ENCODE results near the gene CCDC3.
"Not testable (repeated sequence)": the region's sequence is repeated elsewhere in the genome, so short reads cannot be mapped to it uniquely, and the experiment has no call there.

CCDC3 gene

DNA sequence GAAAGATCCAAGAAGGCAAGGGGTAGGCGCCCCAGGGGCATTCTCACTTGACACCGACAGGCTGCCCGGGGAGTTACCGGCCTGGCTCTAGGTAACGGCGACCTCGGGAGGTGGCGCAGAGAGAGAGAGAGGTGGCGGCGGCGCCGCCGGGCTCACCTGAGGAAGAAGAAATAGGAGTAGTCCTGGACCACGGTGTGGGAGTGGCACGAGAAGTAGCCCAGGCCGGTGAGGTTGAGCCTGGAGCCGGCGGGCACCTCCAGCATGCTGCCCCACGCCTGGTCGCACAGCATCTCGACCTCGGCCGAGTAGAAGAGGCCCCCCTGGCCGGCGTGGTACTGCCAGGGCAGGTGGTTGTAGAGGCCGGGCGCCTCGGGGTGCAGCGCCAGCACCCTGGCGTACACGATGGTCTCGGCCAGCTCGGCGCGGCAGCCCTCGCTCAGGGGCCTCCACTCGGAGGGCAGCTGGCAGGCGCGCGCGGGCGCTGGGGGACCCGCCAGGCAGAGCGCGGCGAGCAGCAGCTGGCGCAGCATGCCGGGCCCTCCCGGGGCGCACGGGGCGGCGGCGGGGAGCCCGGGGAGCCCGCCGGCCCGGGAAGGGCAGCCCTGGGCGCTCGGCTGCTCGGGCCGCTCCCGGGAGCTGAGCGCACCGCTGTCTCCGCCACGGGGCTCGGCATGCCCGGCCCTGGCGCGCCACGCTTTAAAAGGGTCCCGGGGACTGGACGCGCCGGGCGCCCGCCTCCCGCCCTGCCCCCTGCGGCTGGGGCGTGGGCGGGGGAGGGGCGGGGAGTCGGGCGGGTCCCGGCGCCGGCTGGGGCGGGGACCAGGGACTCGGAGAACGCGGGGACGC lies at the start of gene CCDC3:
Gene CCDC3 (minus strand): TSS at position 673 of the 846 bp plus-strand sequence. CDS start 143 bp downstream, at position 530.
- in situ Hi-C loops (cut with HindIII; ENCODE audit: low sequenced_read_pairs), result no loop called here

- in situ Hi-C loops (cut with HindIII; ENCODE audit: low sequenced_read_pairs), result no loop called here
Observed at GRCh38 chr10:13051126-13051694, 49.7 kb upstream of the CCDC3 start.

DNA sequence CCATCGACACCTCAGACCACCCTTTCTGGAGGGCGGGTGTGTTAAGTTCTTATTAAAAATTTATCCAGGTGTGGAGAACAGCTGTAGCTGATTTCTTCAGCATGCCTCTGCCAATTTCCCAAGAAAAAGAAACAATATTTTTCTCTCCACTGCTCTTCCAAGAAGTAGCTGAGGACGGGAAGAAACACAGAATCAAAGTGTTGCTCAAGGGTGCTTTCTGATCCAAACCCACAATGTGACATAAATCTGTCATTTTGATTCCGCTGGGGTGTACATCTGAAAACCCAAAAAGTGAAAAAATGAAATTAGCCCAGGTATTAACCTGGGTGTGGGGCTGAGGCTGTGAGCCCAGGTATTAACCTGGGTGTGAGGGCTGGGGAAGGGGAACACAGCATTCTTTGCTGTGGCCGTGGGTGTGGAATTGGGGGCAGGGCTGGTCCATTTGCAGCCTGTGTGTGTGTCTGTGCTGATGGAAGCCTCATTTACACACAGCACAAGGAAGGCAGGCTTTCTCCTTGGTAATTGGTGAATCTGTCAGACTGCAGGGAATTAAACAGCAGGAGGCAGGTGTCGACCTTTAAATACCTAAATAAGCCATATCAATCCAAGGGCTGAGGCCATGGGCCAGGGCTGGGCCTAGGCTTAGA lies 48.4 kb upstream of the CCDC3 start:
- in situ Hi-C loops (cut with HindIII; ENCODE audit: low sequenced_read_pairs), result no loop called here

DNA sequence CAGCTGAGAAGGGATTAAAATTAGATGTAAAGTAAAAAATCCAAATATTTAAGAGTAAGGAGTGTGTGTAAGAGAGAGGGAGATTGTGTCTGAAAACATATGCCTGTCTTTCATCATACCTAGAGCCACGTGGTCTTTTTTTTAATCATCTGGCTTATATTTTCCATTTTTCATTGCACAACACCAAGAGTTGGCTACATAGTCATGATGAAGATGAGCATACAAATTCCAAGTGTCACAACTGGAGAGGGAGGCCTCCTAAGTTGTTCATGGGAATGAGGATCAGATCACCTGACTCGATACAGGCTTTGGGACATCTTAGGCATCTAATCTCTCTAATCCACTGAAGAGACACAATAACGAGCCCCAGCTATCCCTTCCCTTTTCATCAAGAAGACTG lies 47.2 kb upstream of the CCDC3 start:
- in situ Hi-C loops (cut with HindIII; ENCODE audit: low sequenced_read_pairs), result no loop called here

GRCh38 chr10:13047529-13048206 lies 46.2 kb upstream of the CCDC3 start:
- in situ Hi-C loops (cut with HindIII; ENCODE audit: low sequenced_read_pairs), result no loop called here

DNA sequence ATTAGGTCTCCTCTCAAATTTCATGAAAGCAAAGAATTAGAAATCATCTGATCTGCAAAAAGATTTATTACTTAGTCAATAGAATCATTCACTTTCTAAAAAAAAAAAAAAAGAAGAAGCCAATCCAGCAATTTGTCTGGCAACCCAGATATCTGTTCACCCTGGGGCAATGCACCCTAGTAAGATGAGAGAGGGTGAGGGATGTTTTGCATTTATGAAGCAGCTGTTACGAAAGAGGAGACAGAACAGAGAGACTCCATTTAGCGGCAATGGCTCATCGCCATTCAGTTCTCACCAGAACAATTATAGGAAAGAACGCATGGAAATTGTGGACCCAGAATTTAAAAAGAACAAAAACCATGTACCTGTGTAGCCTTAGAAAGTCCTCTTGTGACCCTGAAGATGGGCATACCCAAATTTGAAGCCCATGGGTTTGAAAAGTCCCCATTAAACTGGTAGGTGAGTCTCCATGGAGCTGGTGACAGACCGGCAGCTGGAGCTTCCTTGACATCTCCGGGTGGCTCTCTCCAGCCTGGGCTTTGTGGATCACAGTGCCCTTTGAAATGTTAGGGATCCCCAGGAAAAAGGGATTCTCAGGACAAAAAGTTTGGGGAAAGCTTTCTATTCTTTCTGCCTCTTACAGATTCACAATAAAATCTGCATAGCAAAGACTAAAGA lies 45.5 kb upstream of the CCDC3 start:
- in situ Hi-C loops (cut with HindIII; ENCODE audit: low sequenced_read_pairs), result no loop called here

DNA sequence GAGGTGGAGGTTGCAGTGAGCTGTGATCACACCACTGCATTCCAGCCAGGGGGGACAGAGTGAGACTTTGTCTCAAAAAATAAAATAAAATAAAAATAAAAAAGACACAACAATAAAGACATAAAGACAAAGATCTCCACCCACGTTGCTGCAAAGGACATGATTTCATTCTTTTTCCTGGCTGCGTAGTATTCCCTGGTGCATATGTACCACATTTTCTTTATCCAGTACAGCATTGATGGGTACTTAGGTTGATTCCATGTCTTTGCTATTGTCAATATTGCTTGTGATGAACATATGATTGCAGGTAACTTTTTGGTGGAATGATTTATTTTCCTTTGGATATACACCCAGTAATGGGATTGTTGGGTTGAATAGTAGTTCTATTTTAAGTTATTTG lies 42.0 kb upstream of the CCDC3 start:
- in situ Hi-C loops (cut with HindIII; ENCODE audit: low sequenced_read_pairs), result no loop called here

DNA sequence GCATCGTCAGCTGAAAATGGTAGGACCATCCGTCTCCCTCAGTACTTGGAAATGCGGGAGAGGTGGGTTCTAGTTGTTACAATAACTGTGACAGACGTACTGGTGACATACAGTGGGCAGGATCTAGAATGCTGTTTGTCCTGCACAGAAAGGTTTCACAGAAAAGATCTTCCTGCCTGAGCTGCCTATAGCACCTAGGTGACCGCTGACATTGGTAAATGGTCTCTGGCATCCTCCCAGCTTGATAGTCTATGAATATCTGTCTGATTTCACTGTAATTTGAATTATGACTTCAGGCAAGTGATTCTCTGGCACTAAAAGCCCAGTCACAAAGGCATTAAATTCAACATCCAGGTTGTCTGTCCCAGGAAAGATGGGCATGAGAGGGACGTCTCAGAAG lies 38.2 kb upstream of the CCDC3 start:
- in situ Hi-C loops (cut with HindIII; ENCODE audit: low sequenced_read_pairs), result no loop called here

GRCh38 chr10:13038391-13038790 lies 36.9 kb upstream of the CCDC3 start:
- in situ Hi-C loops (cut with HindIII; ENCODE audit: low sequenced_read_pairs), result no loop called here

GRCh38 chr10:13037832-13038231 lies 36.3 kb upstream of the CCDC3 start:
- in situ Hi-C loops (cut with HindIII; ENCODE audit: low sequenced_read_pairs), result no loop called here

DNA sequence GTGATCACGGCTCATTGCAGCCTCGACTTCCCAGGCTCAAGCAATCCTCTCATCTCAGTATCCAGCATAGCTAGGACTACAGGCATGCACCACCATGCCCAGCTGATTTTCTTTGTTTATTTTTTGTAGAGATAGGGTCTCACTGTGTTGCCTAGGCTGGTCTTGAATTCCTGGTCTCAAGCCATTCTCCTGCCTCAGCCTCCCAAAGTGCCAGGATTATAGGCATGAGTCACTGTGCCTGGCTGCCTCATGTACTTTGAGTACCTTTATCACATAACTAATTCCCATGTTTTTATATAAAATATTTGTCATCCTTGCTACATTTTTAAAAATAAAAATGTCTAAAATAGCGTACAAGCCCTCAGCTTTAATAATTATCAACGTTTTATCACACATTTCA lies 35.3 kb upstream of the CCDC3 start:
- in situ Hi-C loops (cut with HindIII; ENCODE audit: low sequenced_read_pairs), result no loop called here

DNA sequence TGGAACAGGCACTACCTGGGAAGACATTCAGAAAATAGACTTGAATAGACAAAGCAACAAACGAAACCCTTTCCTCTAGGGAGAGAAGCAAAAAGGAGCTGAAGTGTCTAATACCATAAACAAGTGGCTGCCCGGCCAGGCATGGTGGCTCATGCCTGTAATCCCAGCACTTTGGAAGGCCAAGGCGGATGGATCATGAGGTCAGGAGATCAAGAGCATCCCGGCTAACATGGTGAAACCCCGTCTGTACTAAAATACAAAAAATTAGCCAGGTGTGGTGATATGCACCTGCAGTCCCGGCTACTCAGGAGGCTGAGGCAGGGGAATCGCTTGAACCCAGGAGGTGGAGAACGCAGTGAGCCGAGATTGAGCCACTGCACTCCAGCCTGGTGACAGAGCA lies 34.2 kb upstream of the CCDC3 start:
- in situ Hi-C loops (cut with HindIII; ENCODE audit: low sequenced_read_pairs), result not testable (repeated sequence)

DNA sequence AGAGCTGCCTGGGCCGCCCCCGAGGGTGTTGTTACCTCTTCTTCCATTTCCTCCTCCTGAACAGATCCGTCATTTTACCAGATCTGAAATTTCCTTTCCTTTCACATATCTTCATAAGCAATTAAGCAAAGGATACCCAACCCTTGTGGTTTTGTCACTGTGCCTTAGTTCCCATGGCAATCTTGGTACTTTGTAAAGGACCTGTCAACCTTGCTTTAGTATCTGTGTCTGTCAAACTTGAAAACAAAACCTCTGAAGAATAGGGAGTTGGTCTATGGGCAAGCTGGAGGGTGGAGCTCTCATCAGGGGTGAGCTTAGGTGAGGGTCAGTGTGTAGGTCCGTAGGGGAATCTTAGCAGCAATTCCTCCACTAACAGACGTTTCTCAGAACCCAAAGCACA lies 25.4 kb upstream of the CCDC3 start:
- in situ Hi-C loops (cut with HindIII; ENCODE audit: low sequenced_read_pairs), result no loop called here

DNA sequence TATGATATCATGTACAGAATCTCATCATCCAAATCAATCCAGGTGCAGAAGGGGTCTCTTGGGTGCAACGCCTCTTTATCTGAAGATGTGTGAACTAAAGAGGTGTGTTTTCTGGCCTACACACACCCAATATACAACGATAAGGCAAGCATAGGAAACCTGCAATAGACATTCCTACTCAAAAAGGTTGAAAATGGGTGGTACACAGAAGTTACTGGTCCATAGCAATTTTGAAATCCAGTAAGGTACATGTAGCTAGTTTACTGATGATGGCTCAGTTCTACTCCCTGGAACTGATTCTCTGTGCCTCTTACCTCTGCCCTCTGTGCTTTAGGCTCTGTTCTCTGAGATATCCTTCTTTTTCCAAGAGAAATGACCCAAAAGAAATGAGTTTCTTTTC lies 22.2 kb upstream of the CCDC3 start:
- in situ Hi-C loops (cut with HindIII; ENCODE audit: low sequenced_read_pairs), result no loop called here

DNA sequence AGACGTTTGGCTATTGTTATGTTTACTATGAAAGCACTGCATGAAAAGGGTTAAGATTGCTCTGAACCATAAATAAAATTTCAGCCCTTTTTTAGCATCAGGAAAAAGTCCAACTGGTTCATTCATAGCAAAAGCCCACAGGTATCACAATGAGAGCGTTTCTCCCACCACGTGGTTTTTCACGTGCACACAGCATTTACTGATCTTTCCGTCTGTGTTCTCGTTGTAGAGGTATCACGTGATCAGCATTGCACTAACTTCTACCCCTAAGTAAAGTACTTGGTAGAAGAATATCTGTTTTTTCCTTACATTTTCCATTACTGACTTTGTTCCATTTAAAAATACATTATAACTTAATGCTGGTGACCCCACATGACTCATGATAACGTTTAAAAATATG lies 17.8 kb upstream of the CCDC3 start:
- in situ Hi-C loops (cut with HindIII; ENCODE audit: low sequenced_read_pairs), result no loop called here

DNA sequence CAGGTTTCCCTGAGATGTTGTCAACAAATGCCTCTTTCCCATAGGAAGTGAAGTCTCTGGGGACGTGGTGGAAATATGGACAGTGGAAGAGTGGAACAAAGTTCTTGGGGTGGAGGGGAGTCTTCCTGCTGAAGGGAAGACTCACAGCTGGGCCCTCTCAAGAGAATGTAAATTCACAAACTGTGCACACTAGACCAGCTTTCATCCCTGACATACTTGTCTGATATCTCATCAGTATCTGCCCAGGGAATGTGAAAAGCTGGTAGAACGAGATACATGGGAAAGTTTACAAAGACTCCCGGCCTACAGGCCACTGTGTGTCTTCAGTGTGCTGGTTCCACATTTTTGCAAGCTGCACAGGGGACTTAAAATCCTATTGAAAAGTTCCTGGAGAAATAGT lies 16.7 kb upstream of the CCDC3 start:
- in situ Hi-C loops (cut with HindIII; ENCODE audit: low sequenced_read_pairs), result no loop called here

DNA sequence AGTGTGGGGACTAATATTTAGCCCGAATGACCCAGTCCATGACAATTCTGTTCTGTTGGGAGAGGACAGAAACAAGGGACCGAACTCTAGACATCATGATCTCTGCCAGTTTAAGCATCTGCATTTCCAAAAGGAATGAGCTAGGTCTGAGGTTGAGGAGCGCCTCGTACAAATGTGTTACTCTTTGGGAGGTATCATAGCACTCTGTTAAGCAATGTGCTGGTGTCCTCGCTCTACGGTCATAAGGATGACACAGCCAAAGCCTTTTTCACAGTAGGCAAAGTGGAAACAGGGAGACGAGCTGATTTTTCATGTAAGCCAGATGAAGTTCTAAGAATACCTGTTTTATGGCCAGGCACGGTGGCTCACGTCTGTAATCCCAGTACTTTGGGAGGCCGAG lies 15.4 kb upstream of the CCDC3 start:
- in situ Hi-C loops (cut with HindIII; ENCODE audit: low sequenced_read_pairs), result no loop called here

GRCh38 chr10:13016426-13016825 lies 14.9 kb upstream of the CCDC3 start:
- in situ Hi-C loops (cut with HindIII; ENCODE audit: low sequenced_read_pairs), result no loop called here

DNA sequence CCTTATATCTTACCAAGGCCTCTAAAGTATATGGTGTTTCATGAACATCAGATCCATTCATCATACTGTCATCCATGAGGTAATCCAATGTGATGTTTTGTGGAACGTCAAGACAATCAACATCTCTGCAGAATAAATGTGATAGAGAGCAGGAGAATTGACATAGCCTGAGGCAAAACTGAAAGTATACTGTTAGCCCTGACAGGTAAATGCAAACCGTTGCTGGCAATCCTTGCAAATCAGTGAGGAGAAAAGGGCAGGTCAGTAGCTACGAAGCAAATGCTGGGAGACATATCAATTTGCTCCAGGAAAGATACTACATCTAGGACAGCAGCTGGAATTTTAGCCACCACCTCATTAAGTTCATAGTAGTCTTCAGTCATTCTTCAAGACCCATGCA lies 4.5 kb upstream of the CCDC3 start:
- in situ Hi-C loops (cut with HindIII; ENCODE audit: low sequenced_read_pairs), result no loop called here

DNA sequence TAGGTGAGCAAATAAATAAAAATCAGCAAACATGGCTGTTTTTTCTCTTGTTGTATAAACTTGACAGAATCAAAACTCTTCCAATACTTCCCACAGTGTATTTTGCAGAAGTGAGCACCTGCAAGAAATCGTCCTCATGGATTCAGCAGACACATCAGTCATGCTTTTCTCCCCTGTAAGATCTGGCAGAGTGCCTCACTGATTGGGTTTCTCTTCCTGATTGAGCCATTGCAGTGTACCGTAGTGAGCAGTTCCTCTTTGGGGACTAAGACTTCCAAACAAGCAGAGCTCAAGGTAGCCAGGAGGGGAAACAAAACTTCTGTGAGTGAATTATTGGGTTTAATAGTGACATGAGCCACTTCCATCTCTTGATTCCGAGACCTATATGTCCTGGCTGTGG lies 2.2 kb upstream of the CCDC3 start:
- in situ Hi-C loops (cut with HindIII; ENCODE audit: low sequenced_read_pairs), result no loop called here

- in situ Hi-C loops (cut with HindIII; ENCODE audit: low sequenced_read_pairs), result no loop called here
Observed at GRCh38 chr10:13003004-13003403, 1.5 kb upstream of the CCDC3 start.
